GOT3 (cell line): ENCODE results near the gene LIPG.
"Not testable (repeated sequence)": the region's sequence is repeated elsewhere in the genome, so short reads cannot be mapped to it uniquely, and the experiment has no call there.

ENCODE experiments used
- DNase-seq: peaks from one replicate; lab custom pipeline; 2025; ENCODE audit warnings: mixed read lengths; lab: John Stamatoyannopoulos, UW

Gene LIPG

GRCh38 chr18:49561289-49562193, at the start of gene LIPG:
Gene LIPG, plus strand, starts transcription at chr18:49562057. Its CDS starts 252 bp downstream, at chr18:49562309.
- DNase-seq = no peak

GRCh38 chr18:49512876-49513275, 49.0 kb upstream of the LIPG start:
- DNase-seq = not testable (repeated sequence)

- DNase-seq = no peak
Measured at GRCh38 chr18:49514577-49514976, 47.3 kb upstream of the LIPG start.

- DNase-seq = not testable (repeated sequence)
Measured at GRCh38 chr18:49515003-49515402, 46.9 kb upstream of the LIPG start.

- no peak for DNase-seq
Measured at GRCh38 chr18:49515516-49515915, 46.3 kb upstream of the LIPG start.

- DNase-seq = no peak
Measured at GRCh38 chr18:49517483-49517882, 44.4 kb upstream of the LIPG start.

GRCh38 chr18:49519101-49519971, 42.5 kb upstream of the LIPG start:
- no peak for DNase-seq

- DNase-seq = no peak
Measured at GRCh38 chr18:49520661-49521145, 41.2 kb upstream of the LIPG start.

- no peak for DNase-seq
Measured at GRCh38 chr18:49521216-49521835, 40.5 kb upstream of the LIPG start.

GRCh38 chr18:49523580-49524093, 38.2 kb upstream of the LIPG start:
- not testable (repeated sequence) for DNase-seq

- no peak for DNase-seq
Measured at GRCh38 chr18:49524349-49524748, 37.5 kb upstream of the LIPG start.

GRCh38 chr18:49524951-49525350, 36.9 kb upstream of the LIPG start:
- no peak for DNase-seq

- no peak for DNase-seq
Measured at GRCh38 chr18:49525981-49526380, 35.9 kb upstream of the LIPG start.

- no peak for DNase-seq
Measured at GRCh38 chr18:49527631-49528327, 34.1 kb upstream of the LIPG start.

- DNase-seq = no peak
Measured at GRCh38 chr18:49529596-49529995, 32.3 kb upstream of the LIPG start.

- DNase-seq = no peak
Measured at GRCh38 chr18:49531678-49532153, 30.1 kb upstream of the LIPG start.

GRCh38 chr18:49534846-49535601, 26.8 kb upstream of the LIPG start:
- DNase-seq = no peak

GRCh38 chr18:49537232-49537896, 24.5 kb upstream of the LIPG start:
- DNase-seq = no peak

- DNase-seq = no peak
Measured at GRCh38 chr18:49544362-49544761, 17.5 kb upstream of the LIPG start.

- DNase-seq = no peak
Measured at GRCh38 chr18:49546278-49546677, 15.6 kb upstream of the LIPG start.
